HFF-Myc (cell line): ENCODE data around the gene DBET.
A peak's percentile ranks its signal among the peaks of the same experiment; 100 is the strongest.
"Not testable (repeated sequence)": the region's sequence is repeated elsewhere in the genome, so short reads cannot be mapped to it uniquely, and the experiment has no call there.

Source experiments
- DNase-seq: peaks from one replicate; pipeline ENCODE4 v3.0.0-alpha.2; 2011; ENCODE audit warnings: low read depth; ENCODE audit errors: extremely low read depth
- H3K4me3 ChIP-seq: replicated peaks from 2 replicates; pipeline ENCODE4 v1.5.1; 2011; ENCODE audit warnings: low read depth, mild to moderate bottlenecking, control low read depth, low read length
- TF ChIP-seq, protein P1 (sequence below): IDR thresholded peaks from 2 replicates; pipeline ENCODE4 v1.5.1; 2012; ENCODE audit warnings: mild to moderate bottlenecking, low read depth, low read length, control low read depth; ENCODE audit errors: missing control alignments

DBET gene

GRCh38 chr4:190064342-190064741 is at the start of gene DBET:
DBET (plus strand) TSS chr4:190064502.
- not testable (repeated sequence) for DNase-seq, H3K4me3 ChIP-seq

DNA sequence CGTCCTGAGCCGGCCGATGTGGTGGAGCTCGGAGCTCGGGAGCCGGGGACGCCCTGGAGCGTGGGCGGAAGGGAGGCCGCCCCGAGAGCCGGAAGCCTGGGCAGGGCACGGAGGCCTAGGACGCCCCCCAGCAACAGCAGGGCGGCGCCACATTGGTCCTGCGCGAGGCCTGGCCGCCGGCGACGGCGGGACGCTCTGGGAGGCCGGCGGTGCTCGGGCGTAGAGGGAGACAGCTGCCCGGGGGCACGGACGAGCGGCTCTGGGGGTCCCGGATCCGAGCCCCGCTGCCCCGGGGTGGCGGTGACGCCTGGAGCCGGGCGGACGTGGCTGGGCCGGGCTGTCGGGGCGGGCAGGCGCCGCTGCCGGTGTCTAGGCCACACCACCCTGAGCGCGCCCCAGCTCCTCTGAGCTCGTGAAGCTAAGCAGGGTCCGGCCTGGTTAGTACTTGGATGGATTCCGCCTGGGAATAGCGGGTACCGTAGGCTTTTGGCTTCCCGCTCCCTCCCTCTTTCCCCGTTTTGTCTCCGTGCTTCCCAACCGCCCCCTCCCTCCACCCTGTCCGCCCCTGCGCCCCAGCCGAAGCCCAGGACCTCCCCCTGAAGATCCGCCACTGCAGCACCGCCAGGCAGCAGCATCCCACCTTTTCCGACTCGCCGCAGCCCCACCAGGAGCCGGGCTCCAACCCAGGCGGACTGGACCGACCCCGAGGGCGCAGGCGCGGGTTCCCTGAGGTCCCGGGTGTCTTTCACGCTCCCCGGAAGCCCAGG is 49.3 kb upstream of the DBET start:
- TF ChIP-seq, protein P1, sequence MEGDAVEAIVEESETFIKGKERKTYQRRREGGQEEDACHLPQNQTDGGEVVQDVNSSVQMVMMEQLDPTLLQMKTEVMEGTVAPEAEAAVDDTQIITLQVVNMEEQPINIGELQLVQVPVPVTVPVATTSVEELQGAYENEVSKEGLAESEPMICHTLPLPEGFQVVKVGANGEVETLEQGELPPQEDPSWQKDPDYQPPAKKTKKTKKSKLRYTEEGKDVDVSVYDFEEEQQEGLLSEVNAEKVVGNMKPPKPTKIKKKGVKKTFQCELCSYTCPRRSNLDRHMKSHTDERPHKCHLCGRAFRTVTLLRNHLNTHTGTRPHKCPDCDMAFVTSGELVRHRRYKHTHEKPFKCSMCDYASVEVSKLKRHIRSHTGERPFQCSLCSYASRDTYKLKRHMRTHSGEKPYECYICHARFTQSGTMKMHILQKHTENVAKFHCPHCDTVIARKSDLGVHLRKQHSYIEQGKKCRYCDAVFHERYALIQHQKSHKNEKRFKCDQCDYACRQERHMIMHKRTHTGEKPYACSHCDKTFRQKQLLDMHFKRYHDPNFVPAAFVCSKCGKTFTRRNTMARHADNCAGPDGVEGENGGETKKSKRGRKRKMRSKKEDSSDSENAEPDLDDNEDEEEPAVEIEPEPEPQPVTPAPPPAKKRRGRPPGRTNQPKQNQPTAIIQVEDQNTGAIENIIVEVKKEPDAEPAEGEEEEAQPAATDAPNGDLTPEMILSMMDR = no peak
- peak overlapping the region; percentile 22 for H3K4me3 ChIP-seq
- DNase-seq = no peak

DNA sequence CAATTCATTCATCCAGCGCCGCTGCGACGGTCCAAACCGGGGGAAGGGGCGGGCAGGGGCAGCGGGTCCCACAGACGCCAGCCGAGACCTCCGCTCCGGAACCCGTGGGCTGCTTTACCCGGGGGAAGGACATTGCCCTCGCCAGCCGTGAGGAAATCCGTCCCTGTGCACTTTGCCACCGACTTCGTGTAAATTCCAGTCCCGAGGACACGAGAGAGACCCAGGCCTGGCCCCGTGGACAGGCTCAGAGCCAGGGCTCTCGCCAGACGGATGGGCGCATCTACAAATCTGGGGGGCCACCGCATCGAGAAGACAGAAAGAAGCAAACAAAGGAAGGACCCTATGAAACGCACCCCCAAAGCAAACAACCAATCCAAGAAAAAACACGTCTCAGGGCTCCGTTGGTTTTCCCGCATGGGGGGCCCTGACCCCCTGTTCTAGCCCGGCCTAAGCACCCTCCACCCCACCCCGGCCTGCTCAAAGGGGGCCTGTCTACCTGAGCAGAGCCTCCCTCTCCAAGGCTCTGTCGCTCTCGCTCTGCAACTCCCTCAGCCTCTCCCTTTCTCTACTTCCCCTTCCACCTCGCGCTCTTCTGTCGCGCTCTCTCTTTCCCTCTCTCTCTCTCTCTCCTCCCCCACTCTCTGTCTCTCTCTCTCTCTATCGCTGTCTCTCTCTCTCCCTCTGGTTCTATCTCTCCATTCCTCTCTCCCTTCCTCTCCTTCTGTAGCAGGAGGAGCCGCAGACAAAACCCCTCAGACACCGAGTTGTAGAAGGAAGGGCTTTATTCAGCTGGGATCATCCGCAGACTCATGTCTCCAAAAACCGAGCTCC is 48.5 kb upstream of the DBET start:
- TF ChIP-seq, protein P1 = no peak
- no peak for DNase-seq
- H3K4me3 ChIP-seq = no peak overlapping the region

DNA sequence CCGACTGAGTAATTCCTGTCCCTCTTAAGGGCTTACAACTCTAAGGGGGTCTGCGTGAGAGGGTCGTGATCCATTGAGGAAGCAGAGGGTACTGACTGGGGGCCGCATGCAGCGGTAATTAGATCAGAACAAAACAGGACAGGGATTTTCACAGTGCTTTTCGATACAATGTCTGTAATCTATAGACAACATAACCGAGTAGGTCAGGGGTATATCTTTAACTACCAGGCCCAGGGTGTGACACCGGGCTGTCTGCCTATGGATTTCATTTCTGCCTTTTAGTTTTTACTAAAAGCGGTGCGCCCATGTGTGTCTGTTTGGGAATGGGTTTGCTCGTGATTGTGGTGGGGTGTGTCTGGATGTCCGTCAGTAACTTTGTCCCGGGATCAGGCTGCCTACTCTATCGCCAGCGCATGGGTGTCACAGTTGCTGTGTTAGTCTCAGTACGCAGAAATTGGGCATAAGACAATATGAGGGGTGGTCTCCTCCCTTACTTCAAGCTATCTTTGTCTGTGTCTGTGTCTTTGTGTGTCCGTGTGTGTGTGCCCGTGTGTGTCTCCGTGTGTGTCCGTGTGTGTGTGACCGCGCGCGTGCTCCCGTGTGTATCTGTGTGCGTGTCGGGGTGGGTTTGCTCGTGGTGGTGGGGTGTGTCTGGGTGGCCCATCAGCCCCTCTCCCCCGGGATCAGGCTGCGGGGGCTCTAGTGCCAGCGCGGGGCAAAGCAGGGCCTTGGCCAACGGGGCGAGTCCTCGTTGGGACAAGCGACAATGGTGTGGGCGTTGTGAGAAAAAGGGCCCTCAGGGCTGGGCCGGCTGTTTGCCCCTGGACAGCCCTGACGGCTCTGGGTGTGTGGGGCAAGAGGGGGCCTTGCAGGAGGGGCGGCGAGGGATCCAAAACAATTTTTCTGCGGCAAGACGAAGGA is 47.7 kb upstream of the DBET start:
- no peak overlapping the region for H3K4me3 ChIP-seq
- TF ChIP-seq, protein P1 = no peak
- DNase-seq = no peak

- TF ChIP-seq, protein P1 = no peak
Observed at GRCh38 chr4:190017357-190018200, 46.7 kb upstream of the DBET start.

GRCh38 chr4:190018201-190018920 is 45.9 kb upstream of the DBET start:
- no peak overlapping the region for H3K4me3 ChIP-seq
- DNase-seq = no peak
- TF ChIP-seq, protein P1 = no peak

More at GRCh38 chr4:190017357-190018200, 46.7 kb upstream of the DBET start:
- no peak overlapping the region for H3K4me3 ChIP-seq
- DNase-seq = no peak
